GM23338 (cell line): ENCODE results near the gene CD93.

Experiments
- CREB1 ChIP-seq: fragments of 250-450 bp; sonication (Bioruptor Pico); IDR thresholded peaks from 2 replicates; pipeline ENCODE4 v1.5.0; 2020; ENCODE audit warnings: low read depth, mild to moderate bottlenecking, moderate library complexity
- CTCF ChIP-seq, 2 experiments: fragments of 200-600 bp in 1 of 2; sonication (generic) in 1 of 2; conservative IDR thresholded peaks; 2 replicates each; pipeline versions ENCODE4 v1.5.1 to v1.6.1; 2016 to 2017; ENCODE audit warnings: antibody characterized with exemption in 2 of 2, low read depth in 2 of 2, mild to moderate bottlenecking in 2 of 2, moderate library complexity in 1 of 2
- ETS1 ChIP-seq: IDR thresholded peaks from 2 replicates; pipeline ENCODE4 v1.6.1; 2016; ENCODE audit warnings: antibody characterized with exemption
- EZH2 ChIP-seq: fragments of 200-600 bp; sonication (generic); IDR thresholded peaks from one replicate; pipeline ENCODE4 v1.8.0; 2017; ENCODE audit warnings: antibody characterized with exemption, mild to moderate bottlenecking, low read depth; ENCODE audit not compliant: unreplicated experiment
- EZH2phosphoT487 ChIP-seq: fragments of 200-600 bp; sonication (generic); IDR thresholded peaks from one replicate; pipeline ENCODE4 v1.8.1; 2018; ENCODE audit warnings: antibody characterized with exemption; ENCODE audit not compliant: unreplicated experiment
- JUNB ChIP-seq: IDR thresholded peaks from one replicate; pipeline ENCODE4 v1.6.1; 2016; ENCODE audit warnings: antibody characterized with exemption; ENCODE audit not compliant: unreplicated experiment
- NANOG ChIP-seq: IDR thresholded peaks from 2 replicates; pipeline ENCODE4 v1.6.1; 2016; ENCODE audit warnings: antibody characterized with exemption, borderline replicate concordance
- POLR2AphosphoS5 ChIP-seq: IDR thresholded peaks from 2 replicates; pipeline ENCODE4 v1.6.1; 2016; ENCODE audit warnings: antibody characterized with exemption, low read depth
- REST ChIP-seq: IDR thresholded peaks from one replicate; pipeline ENCODE4 v1.6.1; 2018; ENCODE audit warnings: antibody characterized with exemption; ENCODE audit not compliant: unreplicated experiment
- STAT1 ChIP-seq: IDR thresholded peaks from one replicate; pipeline ENCODE4 v1.6.1; 2016; ENCODE audit warnings: antibody characterized with exemption; ENCODE audit not compliant: unreplicated experiment
- ZNF114 ChIP-seq: fragments of 250-450 bp; sonication (Bioruptor Pico); IDR thresholded peaks from 2 replicates; pipeline ENCODE4 v1.5.0; 2020; ENCODE audit warnings: mild to moderate bottlenecking, moderate library complexity
- ZNF331 ChIP-seq: fragments of 250-450 bp; sonication (Bioruptor Pico); IDR thresholded peaks from 2 replicates; pipeline ENCODE4 v1.5.0; 2020; ENCODE audit warnings: low read depth, mild to moderate bottlenecking, moderate library complexity
- TF ChIP-seq, protein P1 (sequence below): fragments of 250-450 bp; sonication (Bioruptor Pico); IDR thresholded peaks from 2 replicates; pipeline ENCODE4 v1.5.0; 2020; ENCODE audit warnings: mild to moderate bottlenecking, moderate library complexity

GRCh38 chr20:23071398-23071797, 14.7 kb downstream of the CD93 start:
- TF ChIP-seq REST (no peak), CTCF (conservative IDR thresholded peaks at IDR 0.05; ENCODE audit: low read depth in 2 of 2) (no peak), EZH2 (no peak), EZH2phosphoT487 (no peak), ETS1 (no peak), CREB1 (CRISPR knock-in tag) (no peak), JUNB (no peak), POLR2AphosphoS5 (no peak), NANOG (no peak), STAT1 (no peak), ZNF331 (CRISPR knock-in tag) (no peak), ZNF114 (no peak)
- TF ChIP-seq, protein P1, sequence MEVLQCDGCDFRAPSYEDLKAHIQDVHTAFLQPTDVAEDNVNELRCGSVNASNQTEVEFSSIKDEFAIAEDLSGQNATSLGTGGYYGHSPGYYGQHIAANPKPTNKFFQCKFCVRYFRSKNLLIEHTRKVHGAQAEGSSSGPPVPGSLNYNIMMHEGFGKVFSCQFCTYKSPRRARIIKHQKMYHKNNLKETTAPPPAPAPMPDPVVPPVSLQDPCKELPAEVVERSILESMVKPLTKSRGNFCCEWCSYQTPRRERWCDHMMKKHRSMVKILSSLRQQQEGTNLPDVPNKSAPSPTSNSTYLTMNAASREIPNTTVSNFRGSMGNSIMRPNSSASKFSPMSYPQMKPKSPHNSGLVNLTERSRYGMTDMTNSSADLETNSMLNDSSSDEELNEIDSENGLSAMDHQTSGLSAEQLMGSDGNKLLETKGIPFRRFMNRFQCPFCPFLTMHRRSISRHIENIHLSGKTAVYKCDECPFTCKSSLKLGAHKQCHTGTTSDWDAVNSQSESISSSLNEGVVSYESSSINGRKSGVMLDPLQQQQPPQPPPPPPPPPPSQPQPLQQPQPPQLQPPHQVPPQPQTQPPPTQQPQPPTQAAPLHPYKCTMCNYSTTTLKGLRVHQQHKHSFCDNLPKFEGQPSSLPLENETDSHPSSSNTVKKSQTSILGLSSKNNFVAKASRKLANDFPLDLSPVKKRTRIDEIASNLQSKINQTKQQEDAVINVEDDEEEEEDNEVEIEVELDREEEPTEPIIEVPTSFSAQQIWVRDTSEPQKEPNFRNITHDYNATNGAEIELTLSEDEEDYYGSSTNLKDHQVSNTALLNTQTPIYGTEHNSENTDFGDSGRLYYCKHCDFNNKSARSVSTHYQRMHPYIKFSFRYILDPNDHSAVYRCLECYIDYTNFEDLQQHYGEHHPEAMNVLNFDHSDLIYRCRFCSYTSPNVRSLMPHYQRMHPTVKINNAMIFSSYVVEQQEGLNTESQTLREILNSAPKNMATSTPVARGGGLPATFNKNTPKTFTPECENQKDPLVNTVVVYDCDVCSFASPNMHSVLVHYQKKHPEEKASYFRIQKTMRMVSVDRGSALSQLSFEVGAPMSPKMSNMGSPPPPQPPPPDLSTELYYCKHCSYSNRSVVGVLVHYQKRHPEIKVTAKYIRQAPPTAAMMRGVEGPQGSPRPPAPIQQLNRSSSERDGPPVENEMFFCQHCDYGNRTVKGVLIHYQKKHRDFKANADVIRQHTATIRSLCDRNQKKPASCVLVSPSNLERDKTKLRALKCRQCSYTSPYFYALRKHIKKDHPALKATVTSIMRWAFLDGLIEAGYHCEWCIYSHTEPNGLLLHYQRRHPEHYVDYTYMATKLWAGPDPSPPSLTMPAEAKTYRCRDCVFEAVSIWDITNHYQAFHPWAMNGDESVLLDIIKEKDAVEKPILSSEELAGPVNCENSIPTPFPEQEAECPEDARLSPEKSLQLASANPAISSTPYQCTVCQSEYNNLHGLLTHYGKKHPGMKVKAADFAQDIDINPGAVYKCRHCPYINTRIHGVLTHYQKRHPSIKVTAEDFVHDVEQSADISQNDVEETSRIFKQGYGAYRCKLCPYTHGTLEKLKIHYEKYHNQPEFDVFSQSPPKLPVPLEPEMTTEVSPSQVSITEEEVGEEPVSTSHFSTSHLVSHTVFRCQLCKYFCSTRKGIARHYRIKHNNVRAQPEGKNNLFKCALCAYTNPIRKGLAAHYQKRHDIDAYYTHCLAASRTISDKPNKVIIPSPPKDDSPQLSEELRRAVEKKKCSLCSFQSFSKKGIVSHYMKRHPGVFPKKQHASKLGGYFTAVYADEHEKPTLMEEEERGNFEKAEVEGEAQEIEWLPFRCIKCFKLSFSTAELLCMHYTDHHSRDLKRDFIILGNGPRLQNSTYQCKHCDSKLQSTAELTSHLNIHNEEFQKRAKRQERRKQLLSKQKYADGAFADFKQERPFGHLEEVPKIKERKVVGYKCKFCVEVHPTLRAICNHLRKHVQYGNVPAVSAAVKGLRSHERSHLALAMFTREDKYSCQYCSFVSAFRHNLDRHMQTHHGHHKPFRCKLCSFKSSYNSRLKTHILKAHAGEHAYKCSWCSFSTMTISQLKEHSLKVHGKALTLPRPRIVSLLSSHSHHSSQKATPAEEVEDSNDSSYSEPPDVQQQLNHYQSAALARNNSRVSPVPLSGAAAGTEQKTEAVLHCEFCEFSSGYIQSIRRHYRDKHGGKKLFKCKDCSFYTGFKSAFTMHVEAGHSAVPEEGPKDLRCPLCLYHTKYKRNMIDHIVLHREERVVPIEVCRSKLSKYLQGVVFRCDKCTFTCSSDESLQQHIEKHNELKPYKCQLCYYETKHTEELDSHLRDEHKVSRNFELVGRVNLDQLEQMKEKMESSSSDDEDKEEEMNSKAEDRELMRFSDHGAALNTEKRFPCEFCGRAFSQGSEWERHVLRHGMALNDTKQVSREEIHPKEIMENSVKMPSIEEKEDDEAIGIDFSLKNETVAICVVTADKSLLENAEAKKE (CRISPR knock-in tag): no peak
